GM19452 (cell line): ENCODE measurements around the gene LRATD1.
"Not testable (repeated sequence)": the region's sequence is repeated elsewhere in the genome, so short reads cannot be mapped to it uniquely, and the experiment has no call there.

ENCODE experiments used
- ATAC-seq: cut with Tn5 transposase; IDR thresholded peaks from one replicate; pipeline ENCODE4 v1.9.1; 2021; ENCODE audit not compliant: unreplicated experiment

The LRATD1 gene, protein sequence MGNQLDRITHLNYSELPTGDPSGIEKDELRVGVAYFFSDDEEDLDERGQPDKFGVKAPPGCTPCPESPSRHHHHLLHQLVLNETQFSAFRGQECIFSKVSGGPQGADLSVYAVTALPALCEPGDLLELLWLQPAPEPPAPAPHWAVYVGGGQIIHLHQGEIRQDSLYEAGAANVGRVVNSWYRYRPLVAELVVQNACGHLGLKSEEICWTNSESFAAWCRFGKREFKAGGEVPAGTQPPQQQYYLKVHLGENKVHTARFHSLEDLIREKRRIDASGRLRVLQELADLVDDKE

DNA sequence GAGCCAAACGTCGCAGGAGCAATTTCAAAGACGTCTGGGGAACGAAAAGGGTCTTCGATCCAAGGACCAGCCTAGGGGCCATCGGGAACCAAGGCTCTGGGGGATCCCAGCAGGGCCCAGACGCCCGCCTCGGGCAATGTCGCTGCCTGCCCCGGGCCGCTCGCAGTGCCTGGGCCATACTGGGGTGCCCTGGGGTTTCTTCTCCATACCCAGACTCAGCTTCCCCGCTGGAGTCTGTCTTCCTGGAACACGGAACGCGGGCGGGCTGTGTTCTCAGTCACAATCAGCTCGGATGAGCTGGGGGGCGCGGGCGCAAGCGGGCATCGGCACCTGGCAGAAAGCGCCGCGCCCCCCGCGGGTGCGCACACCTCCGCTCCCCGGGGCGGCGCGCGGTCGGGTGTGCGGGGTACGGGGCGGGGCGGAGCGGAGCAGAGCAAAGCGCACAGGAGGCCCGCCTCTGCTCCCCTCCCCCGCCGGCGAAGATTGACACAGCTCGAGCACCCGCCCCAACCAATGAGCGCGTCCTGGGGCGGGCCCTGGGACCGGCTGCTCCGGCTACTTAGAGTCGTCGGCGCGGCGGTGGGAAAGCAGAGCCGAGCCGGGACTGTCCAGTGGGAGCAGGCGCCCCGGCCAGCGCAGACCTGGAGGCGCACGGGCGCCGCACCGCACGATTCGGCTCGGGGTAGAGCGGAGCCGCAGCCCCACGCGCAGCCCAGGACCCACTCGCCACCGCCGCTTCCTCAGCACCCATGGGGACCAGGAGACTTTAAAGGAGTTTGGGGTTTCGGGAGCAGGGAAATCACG, at the start of gene LRATD1:
LRATD1 (plus strand) TSS at position 585 of the 804 bp plus-strand sequence. CDS start 1,263 bp downstream, outside the sequence.
- no peak for ATAC-seq

DNA sequence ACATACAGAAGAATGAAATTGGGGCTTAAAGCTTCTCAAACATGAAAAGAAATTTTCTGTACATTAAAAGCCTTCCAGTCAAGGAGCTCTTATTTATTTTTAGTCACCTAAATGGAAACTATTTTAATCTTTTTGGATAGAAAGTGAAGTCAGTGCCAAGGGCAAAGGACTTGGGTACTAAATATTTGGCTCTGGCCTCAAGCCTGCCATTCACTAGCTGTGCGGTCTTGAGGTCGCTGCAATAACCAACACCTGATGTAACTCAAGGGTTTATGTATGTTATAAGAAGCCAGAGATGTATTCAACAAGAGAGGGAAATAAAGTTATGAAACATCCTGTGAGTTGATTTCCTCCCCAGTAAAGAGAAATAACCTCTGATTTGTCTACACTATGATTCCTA, 49.5 kb upstream of the LRATD1 start:
- no peak for ATAC-seq

DNA sequence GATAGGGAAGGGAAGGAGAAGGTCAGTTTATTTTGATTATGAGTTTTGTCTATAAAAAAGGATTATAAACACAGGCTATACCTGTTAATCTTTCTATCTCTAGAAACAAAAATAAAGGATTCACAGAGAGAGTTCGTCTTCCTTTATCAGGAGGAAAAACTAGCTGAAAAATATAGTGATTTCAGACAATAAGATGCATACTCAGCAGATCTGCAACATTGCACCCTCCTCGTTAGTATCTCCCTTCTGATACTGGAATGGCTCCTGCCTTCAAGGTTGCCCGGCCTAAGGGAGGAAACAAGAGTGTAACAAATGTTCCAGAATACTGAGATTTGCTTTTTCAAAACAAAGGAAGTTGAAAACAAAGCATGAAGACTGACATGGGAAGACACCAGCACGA, 48.7 kb upstream of the LRATD1 start:
- ATAC-seq, result no peak

DNA sequence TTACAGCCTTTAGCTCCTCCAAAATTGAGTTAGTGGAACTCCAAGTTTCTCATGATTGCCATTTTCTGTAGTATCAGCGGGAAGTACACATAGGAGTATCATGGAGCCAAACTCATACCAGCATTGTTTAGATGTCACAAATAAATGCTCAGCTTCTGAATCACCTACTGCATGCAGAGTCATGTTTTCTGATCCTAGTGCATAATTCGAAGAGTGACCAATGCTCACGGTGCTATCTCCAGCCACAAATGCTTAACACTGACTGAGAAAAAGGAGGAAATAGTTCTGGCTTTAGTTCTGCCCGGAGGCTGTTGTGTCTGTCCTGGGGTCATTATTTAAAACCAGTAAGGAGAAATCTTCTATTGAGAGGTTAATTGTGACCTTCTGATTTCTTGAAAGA, 45.4 kb upstream of the LRATD1 start:
- ATAC-seq, result no peak

DNA sequence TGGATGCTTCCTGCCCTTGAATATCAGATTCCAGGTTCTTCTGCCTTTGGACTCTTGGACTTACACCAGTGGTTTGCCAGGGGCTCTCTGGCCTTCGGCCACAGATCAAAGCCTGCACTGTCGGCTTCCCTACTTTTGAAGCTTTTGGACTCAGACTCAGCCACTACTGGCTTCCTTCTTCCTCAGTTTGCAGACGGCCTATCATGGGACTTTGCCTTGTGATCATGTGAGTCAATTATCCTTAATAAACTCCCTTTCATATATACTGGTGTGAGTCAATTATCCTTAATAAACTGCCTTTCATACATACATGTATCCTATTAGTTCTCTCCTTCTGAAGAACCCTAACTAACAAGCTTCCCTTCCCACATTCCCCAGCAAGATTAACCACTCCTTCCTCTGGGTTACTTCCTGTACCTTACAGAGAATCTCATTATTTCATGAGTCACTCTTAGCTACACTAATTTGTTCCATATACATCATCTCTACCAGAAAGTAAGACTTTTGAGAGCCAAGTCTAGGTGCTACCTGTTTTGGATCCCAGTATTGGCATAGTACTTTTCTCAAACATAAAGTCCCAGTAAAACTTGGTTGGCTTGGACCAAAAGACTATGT, 31.3 kb upstream of the LRATD1 start:
- no peak for ATAC-seq

DNA sequence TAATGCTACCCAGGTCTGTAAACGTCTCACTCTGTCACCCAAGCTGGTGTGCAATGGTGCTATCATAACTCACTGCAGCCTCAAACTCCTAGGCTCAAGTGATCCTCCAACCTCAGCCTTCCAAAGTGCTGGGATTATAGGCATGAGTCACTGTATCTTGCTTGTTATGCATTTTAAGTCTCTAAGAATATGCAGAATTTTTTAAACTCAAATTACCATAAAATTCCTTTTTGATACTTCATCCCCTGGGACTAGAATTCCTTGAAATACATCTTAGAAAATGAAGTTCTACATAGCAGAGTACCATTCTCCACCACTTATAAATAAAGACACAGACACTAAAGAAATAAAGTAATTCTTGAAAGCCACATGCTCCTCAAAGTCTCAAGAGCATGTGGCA, 30.2 kb upstream of the LRATD1 start:
- no peak for ATAC-seq

DNA sequence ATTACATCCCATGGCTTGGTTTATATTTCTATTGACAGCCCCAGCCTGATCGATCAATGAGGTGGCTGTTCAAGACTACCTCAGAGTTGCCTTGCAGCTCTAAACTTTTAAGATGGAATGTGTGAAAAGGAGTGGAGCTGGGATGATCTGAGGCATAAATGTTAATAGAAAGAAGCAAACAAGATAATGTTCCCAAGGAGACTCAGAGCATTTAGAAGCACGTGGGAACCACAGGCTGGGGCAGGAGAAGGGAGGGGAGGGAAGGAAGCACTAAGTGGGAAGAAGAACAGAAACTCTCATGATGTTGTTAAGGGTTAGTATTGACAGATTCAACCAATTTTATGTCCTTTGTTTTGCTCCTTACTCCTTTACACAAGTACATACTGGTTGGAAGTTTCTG, 28.8 kb upstream of the LRATD1 start:
- no peak for ATAC-seq

DNA sequence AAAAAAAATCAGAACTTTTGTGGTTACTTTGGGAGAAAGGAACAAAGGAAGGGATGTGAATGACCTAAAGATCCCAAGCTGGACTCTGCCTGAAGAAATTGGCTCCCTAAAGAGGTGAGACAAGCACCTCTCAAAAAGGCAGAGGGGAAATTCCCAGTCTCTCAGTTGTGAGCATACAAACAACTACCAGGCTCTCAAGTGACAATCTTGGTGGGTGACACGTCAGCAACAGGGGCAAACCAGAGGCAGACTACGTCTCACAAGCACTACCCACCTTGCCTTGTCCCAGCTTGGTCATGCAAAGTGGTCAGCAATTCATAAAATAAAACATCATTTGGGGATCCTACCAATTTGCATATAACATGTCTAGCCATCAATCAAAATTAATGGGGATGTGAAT, 24.3 kb upstream of the LRATD1 start:
- ATAC-seq, result no peak

DNA sequence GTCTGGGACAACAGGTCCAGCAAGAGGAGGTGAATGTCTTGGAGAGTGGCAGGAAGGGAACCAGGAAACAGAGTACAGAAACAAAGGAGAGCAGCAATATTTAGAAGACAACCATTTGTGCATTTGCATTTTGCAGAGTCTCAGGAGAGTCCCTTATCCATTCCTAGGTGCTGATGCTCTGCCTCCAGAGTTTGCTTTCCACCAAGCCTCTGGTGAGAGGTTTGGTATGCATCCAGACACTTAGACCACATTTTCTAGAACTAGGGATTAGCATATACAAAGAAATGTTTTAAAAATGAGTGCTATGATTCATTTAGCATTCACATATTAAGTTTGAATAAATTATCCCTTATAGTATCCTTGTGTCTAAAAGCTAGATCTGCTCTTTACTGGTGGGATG, 18.5 kb upstream of the LRATD1 start:
- no peak for ATAC-seq

DNA sequence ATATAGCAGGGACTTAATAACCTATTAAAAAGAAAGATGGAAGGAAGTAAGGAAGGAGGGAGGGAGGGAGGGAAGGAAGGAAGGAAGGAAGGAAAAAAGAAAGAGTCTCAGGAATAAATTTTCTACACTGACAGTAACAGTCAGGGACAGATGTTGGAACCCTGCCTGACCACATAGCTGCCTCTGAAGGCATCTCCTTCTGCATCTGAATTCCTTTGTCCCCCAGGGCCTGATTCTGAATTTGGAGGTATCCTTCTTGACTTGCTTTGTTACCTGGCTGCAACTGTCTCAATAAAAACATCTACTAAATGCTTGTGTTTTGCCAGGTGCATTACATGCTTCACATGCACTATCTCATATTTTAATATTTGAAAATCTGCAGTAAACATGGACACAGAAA, 17.4 kb upstream of the LRATD1 start:
- ATAC-seq, result no peak

DNA sequence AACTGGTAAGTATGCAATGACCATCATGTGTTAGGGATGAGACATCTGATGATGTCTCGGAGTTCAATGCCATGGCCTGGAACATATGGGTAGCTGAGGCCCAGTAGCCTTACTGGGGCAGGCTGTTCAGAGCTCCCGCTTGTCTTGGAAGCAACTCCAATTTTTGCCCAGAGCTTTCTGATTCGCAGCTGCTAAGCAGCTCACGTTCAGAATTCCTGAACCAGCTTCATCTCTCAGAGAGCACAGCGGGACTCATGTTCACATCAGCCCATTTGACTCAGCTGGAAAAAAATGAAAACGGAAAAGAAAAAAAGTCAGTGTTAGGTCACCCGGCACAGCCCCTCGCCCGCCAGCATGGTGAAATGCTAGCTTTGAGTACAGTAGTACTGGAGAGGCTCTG, 16.8 kb upstream of the LRATD1 start:
- ATAC-seq, result no peak

DNA sequence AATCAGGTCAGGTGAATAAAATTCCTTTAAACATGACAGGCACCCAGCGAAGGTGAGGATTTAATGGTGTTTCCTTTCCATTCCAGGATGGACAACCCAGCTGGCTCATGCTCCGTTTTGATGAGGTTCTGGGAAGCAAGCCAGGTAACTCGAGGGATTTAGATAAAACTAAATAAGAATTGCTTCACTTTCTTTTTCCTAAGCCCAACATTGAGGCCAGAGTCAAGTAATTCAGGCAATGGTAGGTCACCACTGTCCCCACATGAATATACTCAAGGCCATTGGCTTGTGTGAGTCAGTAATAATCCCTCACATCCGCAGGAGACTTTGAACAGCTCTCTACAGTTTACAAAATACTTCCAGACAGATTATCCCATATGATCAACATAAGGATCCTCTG, 16.2 kb upstream of the LRATD1 start:
- ATAC-seq, result no peak

DNA sequence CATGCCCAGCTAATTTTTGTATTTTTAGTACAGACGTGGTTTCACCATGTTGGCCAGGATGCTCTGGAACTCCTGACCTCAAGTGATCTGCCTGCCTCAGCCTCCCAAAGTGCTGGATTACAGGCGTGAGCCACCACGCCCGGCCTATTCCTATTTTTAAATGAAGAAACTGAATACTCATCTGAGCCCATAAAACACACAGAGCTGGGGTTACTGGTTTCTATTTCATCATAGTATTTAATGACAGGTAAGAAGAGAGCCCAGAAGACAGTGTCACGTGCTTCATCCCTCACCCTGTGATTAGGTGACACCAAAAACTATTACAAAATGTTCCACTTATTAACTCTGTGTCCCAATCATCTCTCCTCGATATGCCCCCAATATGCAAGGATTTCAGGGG, 15.6 kb upstream of the LRATD1 start:
- no peak for ATAC-seq

DNA sequence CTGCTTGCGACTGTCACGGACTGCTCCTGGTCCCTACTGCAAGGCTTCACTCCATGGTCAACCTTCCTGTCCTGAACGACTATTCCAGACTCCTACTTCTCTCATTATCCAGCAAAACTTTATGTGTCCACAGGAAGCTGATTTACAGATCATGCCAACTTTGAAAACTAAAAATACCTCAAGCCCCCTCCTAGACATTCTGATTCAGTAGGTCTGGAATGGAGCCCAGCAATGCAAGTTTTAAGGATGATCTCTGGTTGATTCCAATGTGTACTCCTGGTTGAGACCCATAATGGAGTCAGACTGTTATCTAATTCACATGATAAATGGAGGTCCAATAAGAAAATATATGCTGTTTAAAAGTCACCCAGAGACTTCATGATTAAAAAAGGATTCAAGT, 13.1 kb upstream of the LRATD1 start:
- no peak for ATAC-seq

DNA sequence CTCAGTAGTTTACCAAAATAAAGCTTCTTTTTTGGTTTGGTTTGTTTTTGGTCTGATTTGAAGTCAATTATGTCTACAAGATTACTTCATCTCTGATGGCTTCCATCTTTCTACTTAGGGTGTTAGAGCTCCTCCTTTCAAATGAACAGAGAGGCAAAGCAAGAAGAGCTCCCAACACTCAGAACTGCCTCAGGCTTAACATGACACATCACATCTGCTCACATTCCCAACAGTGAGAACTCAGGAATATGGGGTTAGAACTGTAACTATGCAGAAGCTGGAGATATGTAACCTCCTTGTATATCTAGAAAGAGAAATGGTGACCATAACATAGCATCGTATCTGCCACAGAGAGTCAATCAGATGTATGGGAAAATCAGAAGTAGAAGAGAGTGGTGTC, 11.4 kb upstream of the LRATD1 start:
- no peak for ATAC-seq

DNA sequence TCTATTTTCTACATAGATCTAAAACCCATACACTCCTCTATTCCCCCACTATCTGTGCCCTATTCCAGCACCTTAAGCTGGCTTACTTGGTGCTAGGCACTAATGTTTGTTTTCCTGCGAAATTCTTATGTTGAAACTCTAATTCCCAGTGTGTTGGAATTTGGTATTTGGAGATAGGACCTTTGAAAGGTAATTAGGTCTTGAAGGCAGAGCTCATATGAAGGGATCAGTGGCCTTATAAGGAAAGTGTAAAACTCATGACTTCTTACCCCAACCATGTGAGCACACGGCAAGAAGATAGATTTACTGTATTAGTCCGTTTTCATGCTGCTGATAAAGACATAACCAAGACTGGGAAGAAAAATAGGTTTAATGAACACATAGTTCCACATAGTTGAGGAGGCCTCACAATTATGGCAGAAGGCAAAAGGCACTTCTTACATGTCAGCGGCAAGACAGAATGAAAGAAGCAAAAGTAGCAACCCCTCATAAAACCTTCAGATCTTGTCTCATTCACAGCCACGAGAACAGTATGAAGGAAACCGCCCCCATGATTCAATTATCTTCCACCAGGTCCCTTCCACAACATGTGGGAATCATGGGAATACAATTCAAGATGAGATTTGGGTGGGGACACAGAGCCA, 10.5 kb upstream of the LRATD1 start:
- no peak for ATAC-seq

DNA sequence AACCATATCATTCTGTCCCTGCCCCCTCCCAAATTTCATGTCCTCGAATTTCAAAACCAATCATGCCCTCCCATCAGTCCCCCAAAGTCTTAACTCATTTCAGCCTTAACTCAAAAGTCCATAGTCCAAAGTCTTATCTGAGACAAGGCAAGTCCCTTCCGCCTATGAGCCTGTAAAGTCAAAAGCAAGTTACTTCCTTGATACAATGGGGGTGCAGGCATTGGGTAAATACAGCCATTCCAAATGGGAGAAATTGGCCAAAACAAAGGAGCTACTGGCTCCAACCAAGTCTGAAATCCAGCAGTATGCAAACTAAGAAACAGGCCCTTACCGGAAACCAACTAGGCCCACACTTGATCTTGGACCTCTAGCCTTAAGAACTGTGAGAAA, 10.0 kb upstream of the LRATD1 start:
- ATAC-seq, result not testable (repeated sequence)

DNA sequence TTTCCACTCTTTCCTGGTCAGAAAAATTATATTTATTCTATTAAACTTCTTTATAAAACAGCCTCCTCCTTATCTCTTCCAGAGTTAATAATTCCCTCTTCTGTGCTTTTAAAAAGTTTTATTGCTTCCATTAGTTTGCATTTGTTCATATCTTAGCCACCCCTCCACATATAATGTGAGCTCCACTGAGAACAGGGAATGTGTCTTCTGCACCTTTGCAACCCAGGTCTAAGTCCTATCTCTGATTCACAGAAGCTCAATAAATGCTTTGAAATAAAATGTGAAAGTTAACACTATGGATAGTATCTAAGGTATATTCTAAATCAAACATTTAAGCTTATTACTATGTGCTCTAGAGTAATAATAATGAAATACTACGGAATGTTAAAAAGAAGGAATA, 9.3 kb upstream of the LRATD1 start:
- ATAC-seq, result no peak

DNA sequence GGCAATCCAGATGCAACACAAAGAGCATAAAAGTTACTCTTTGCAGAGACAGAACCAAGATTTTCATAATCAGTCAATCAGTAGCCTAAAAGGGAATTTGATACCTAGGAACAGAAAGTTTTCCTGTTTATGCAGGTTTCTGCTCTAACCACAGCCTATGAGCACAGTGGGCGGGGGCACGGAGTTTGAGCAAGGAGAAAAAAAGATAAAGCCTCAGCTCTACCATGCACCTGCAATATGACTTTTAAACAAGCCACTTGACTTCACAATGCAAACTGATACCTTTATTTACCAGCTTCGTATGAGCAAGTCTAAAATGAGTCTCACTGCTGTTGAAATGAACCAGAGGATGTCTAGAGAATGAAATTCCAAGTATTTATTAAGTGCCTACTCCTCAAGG, 5.6 kb upstream of the LRATD1 start:
- no peak for ATAC-seq

DNA sequence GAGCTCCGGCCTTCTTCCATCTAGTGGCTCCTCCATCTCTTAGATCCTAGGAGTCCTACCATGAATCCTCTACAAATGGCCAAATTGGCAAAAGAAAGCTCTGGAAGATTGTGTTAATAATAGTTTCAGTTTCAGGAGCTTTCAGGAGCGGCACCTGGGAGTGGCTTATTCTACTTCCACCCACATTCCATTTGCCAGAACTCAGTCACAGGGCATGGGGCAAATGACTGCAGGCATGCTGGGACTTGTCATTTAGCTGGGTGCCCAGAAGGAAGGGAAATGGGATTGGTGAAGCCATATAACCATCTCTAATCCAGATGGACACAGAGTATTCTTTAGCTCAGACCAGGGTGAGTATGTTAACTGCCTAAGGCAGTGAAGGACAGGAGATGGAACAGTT, 3.6 kb upstream of the LRATD1 start:
- ATAC-seq, result no peak

DNA sequence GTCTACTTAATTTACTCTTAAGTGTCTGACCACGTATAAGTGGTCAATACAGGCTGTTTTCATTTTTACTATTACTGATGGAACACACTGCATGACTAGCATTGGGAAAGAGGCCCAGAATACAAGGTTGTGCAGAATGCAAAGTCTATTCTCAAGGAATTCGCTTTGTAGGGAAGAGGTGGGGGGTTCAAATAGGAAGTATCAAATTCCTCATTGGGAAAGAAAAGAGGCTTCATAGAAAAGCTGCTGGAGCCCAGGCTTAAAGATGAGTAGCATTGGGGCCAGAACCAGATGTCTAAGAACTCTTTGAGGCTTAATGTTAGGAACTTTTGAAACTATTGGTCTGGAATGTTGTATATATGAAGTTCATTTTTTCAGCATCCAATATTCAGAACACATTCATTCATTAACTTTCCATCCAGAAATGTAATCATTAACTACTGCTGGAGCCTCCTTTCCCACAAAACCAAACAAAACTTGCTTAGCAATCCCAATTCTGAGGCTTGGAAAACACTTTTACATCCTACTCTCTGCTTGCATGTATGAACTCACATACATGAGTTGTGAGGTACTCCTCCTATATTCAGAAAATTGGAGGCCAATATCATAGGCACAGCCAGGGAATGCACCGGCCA, 994 bp upstream of the LRATD1 start:
- no peak for ATAC-seq
